CD4-positive, alpha-beta T cell (primary cell): ENCODE results near the gene CTBP1. TPM values are rescaled to one million over a fixed set of nuclear protein-coding genes. Genes with fewer than 3 reads are reported as not detected.

Experiments used
- ATAC-seq: fragments of 200-7000 bp; cut with Tn5 transposase; one replicate; pipeline ENCODE4 v1.10.0; 2022; ENCODE audit warnings: mild to moderate bottlenecking; ENCODE audit not compliant: poor library complexity
- CTCF ChIA-PET: fragments of 350-600 bp; sonication (Branson Sonifier 250); formaldehyde crosslinking; loops from one replicate; lab custom pipeline; 2021; ENCODE audit warnings: antibody characterized with exemption, inconsistent platforms; lab: Charles Lee
- POLR2A ChIA-PET: fragments of 350-600 bp; sonication (Branson Sonifier 250); formaldehyde crosslinking; loops from one replicate; lab custom pipeline; 2021; ENCODE audit warnings: antibody characterized with exemption, inconsistent platforms; lab: Charles Lee
- DNase-seq, 14 experiments: peaks; one replicate each; pipeline ENCODE4 v3.0.0-alpha.2; 2013 to 2020; ENCODE audit warnings: mixed read lengths in 2 of 14
- H3K27ac ChIP-seq, 2 donors: one replicate each; pipeline versions ENCODE4 v1.5.1 to v1.7.0; 2013; ENCODE audit warnings: low read length in 2 of 2, low read depth in 1 of 2, mild to moderate bottlenecking in 1 of 2
- H3K27me3 ChIP-seq, 2 experiments: 1 replicate in 1 of 2; 2 replicates in 1 of 2; pipeline versions ENCODE4 v1.6.1 to v1.7.0; 2013; ENCODE audit warnings: low read length in 2 of 2, control low read depth in 1 of 2, mild to moderate bottlenecking in 1 of 2, moderate library complexity in 1 of 2; ENCODE audit not compliant: insufficient read depth in 2 of 2, control insufficient read depth in 1 of 2
- H3K36me3 ChIP-seq: one replicate; pipeline ENCODE4 v1.6.1; 2013; ENCODE audit warnings: low read length, control low read depth; ENCODE audit not compliant: insufficient read depth
- H3K4me1 ChIP-seq: one replicate; pipeline ENCODE4 v1.6.1; 2013; ENCODE audit warnings: low read length, control low read depth; ENCODE audit not compliant: insufficient read depth
- H3K4me3 ChIP-seq: one replicate; pipeline ENCODE4 v1.5.1; 2013; ENCODE audit warnings: mild to moderate bottlenecking, low read length, moderate library complexity
- H3K9me3 ChIP-seq, 2 experiments: 1 replicate in 1 of 2; 2 replicates in 1 of 2; pipeline versions ENCODE4 v1.6.1 to v1.7.0; 2013; ENCODE audit warnings: low read length in 2 of 2, mild to moderate bottlenecking in 2 of 2, control low read depth in 1 of 2, moderate library complexity in 1 of 2; ENCODE audit not compliant: control insufficient read depth in 1 of 2, insufficient read depth in 1 of 2
- H3K27ac Mint-ChIP-seq: one replicate; pipeline ENCODE4 v1.8.0; 2020; ENCODE audit warnings: mixed read lengths
- H3K27me3 Mint-ChIP-seq: one replicate; pipeline ENCODE4 v1.8.0; 2021; ENCODE audit warnings: mixed read lengths
- H3K36me3 Mint-ChIP-seq: one replicate; pipeline ENCODE4 v1.8.0; 2021; ENCODE audit warnings: low read depth, mixed read lengths
- H3K4me1 Mint-ChIP-seq: one replicate; pipeline ENCODE4 v1.8.0; 2021; ENCODE audit warnings: low read depth, mixed read lengths
- H3K4me3 Mint-ChIP-seq: one replicate; pipeline ENCODE4 v1.8.0; 2020; ENCODE audit warnings: mild to moderate bottlenecking, mixed read lengths
- H3K9me3 Mint-ChIP-seq: one replicate; pipeline ENCODE4 v1.8.0; 2020; ENCODE audit warnings: mixed read lengths
- intact Hi-C, 2 experiments: fragments of 100-400 bp; cut with DNase I in 1 of 2; cut with micrococcal nuclease in 1 of 2; formaldehyde crosslinking; loops; one replicate each; pipeline versions ENCODE4 v1.15.1 to v1.9.0; 2023 to 2025; cut with DNase I, micrococcal nuclease
- total RNA-seq, 174 experiments: library from RNA in 2 of 174; stranded (reverse) in 2 of 174; gene quantifications; one replicate each; pipeline ENCODE4 v1.2.3 and lab custom pipeline; 2021 to 2026
- TF ChIP-seq, protein P1 (sequence below): fragments of 200-600 bp; IDR thresholded peaks from one replicate; pipeline ENCODE4 v1.8.0; 2022; ENCODE audit warnings: antibody characterized with exemption, mild to moderate bottlenecking

CTBP1 gene
- total RNA-seq, 2 experiments from 2014 or later = 132 to 148 TPM

DNA sequence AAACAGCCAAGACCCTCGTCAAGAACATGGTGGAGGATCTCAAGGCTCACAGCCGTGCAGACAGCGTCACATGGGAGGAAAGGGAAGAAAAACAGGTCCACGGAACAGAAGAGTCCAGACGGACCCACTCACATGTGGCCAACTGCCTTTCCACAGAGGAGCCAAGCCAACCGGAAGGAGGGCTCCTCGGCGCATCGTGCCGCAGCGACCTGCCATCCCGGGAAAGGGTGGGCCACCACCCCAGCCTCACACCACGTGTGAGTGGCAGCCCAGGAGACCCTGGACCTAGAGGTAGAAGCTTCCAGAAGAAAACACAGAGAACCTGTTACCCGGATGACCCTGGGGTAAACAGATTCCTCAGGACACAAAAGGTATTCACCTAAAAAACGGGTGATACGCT, 28.4 kb downstream of the CTBP1 start:
- Histone ChIP-seq H3K36me3 (peaks cover 43% of the 10 kb centered on the region), H3K27ac (no peak overlapping the region), H3K4me1 (peaks cover 37% of the 10 kb centered on the region), H3K27me3 (no peaks in the 10 kb centered on the region), H3K4me3 (no peak overlapping the region), H3K9me3 (no peaks in the 10 kb centered on the region)
- Mint-ChIP-seq H3K36me3 (peaks cover 64% of the 10 kb centered on the region), H3K27me3 (no peaks in the 10 kb centered on the region), H3K4me1 (peaks cover 32% of the 10 kb centered on the region), H3K9me3 (no peaks in the 10 kb centered on the region), H3K27ac (no peak overlapping the region), H3K4me3 (no peak overlapping the region)
- ChIA-PET POLR2A (no interaction called here), CTCF (no interaction called here)
- intact Hi-C loops = no loop called here
- TF ChIP-seq, protein P1, sequence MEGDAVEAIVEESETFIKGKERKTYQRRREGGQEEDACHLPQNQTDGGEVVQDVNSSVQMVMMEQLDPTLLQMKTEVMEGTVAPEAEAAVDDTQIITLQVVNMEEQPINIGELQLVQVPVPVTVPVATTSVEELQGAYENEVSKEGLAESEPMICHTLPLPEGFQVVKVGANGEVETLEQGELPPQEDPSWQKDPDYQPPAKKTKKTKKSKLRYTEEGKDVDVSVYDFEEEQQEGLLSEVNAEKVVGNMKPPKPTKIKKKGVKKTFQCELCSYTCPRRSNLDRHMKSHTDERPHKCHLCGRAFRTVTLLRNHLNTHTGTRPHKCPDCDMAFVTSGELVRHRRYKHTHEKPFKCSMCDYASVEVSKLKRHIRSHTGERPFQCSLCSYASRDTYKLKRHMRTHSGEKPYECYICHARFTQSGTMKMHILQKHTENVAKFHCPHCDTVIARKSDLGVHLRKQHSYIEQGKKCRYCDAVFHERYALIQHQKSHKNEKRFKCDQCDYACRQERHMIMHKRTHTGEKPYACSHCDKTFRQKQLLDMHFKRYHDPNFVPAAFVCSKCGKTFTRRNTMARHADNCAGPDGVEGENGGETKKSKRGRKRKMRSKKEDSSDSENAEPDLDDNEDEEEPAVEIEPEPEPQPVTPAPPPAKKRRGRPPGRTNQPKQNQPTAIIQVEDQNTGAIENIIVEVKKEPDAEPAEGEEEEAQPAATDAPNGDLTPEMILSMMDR = no peak
- ATAC-seq = no peak
- no peak for DNase-seq

DNA sequence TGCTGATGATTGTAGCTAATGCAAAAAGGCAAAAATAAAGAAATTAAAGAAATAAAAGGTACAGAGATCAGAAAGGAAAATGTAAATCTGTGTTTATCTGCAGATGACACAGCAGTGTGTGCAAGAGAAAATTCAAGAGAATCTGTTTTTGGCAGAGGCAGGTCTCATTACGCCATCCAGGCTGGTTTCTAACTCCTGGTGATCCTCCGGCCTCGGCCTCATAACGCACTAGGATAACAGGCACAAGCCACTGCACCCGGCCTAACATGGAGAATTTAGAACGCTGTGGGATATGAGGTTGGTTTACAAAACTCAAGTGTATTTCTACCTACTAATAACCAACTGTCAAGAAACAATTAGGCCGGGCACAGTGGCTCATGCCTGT, 29.4 kb downstream of the CTBP1 start:
- H3K4me3 ChIP-seq = no peak overlapping the region
- Mint-ChIP-seq H3K27ac (no peak overlapping the region), H3K27me3 (no peaks in the 10 kb centered on the region), H3K9me3 (no peaks in the 10 kb centered on the region), H3K4me3 (no peak overlapping the region), H3K4me1 (peaks cover 32% of the 10 kb centered on the region), H3K36me3 (peaks cover 61% of the 10 kb centered on the region)
- DNase-seq (no peak), ATAC-seq (no peak)
- peaks cover 43% of the 10 kb centered on the region for H3K36me3 ChIP-seq
- POLR2A ChIA-PET = no interaction called here
- CTCF ChIA-PET = no interaction called here
- peaks cover 44% of the 10 kb centered on the region for H3K4me1 ChIP-seq
- TF ChIP-seq, protein P1 = no peak
- H3K27me3 ChIP-seq = no peaks in the 10 kb centered on the region
- intact Hi-C loops = loop anchor here in 1 of 2 experiments (5.0 kb wide), 1 partner anchor 52 kb away; no protein-coding TSS in a partner anchor
- H3K9me3 ChIP-seq = no peaks in the 10 kb centered on the region
- H3K27ac ChIP-seq = no peak overlapping the region

DNA sequence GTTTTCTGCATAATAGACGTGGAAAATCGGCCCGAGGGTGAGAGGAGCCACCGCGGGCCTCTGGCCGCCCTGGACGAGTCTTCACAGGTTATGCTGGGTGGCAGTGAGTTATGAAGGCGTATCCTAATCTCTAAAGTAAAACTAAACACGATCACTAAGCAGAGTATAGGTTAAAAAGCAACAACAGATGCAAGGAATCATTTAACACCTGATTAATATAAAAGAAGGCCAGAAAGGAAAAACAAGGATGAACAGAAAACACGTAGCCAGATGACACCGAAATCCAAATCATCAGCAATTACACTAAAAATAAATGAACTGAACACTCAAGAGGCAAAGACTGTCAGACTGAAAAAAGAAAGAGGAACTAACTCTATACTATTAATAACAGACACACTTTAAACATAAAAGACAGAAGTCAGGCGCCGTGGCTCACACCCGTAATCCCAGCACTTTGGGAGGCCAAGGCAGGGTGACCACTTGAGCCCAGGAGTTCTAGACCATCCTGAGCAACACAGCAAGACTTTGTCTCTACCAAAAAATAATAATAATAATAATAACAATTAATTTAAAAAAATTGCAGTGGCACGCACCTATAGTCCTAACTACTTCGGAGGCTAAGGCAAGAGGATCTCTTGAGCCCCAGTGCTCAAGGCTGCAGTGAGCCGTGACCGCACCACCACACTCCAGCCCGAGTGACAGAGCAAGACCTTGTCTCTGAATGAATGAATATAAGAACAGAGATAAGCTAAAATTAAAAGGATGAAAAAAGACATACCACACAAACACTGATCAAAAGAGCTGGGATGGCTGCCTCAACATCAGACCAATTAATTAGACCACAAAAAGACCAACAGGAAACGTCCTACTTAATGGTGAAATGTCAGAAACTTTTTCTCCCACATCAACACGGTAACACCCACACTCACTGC, 30.0 kb downstream of the CTBP1 start:
- peaks cover 44% of the 10 kb centered on the region for H3K4me1 ChIP-seq
- TF ChIP-seq, protein P1 = no peak
- no peaks in the 10 kb centered on the region for H3K27me3 ChIP-seq
- H3K27ac ChIP-seq = no peak overlapping the region
- Mint-ChIP-seq H3K27me3 (no peaks in the 10 kb centered on the region), H3K9me3 (no peaks in the 10 kb centered on the region), H3K4me3 (peak overlapping the region; percentile 42), H3K4me1 (peaks cover 32% of the 10 kb centered on the region), H3K27ac (peak overlapping the region; percentile 66), H3K36me3 (peaks cover 54% of the 10 kb centered on the region)
- H3K4me3 ChIP-seq = no peak overlapping the region
- DNase-seq = no peak
- H3K9me3 ChIP-seq = no peaks in the 10 kb centered on the region
- CTCF ChIA-PET = no interaction called here
- intact Hi-C loops = loop anchor here in 1 of 2 experiments (5.0 kb wide), 1 partner anchor 52 kb away; no protein-coding TSS in a partner anchor
- POLR2A ChIA-PET = no interaction called here
- peaks cover 43% of the 10 kb centered on the region for H3K36me3 ChIP-seq
- ATAC-seq = no peak
